ENCODE results near the gene RTL10.

RTL10 gene

GRCh38 chr22:19875531-19876313 lies 21.0 kb upstream of the RTL10 start:
- DNase-seq: no peak

- no peak for DNase-seq
Observed at GRCh38 chr22:19875061-19875530, 20.4 kb upstream of the RTL10 start.

GRCh38 chr22:19874307-19875060 lies 19.8 kb upstream of the RTL10 start:
- DNase-seq: no peak

- DNase-seq: no peak
Observed at GRCh38 chr22:19873960-19874306, 19.3 kb upstream of the RTL10 start.

- DNase-seq: no peak
Observed at GRCh38 chr22:19873138-19873959, 18.7 kb upstream of the RTL10 start.

GRCh38 chr22:19872779-19873137 lies 18.1 kb upstream of the RTL10 start:
- no peak for DNase-seq

- DNase-seq: no peak
Observed at GRCh38 chr22:19871845-19872778, 17.4 kb upstream of the RTL10 start.

GRCh38 chr22:19871023-19871844 lies 16.6 kb upstream of the RTL10 start:
- DNase-seq: no peak

GRCh38 chr22:19870153-19871022 lies 15.7 kb upstream of the RTL10 start:
- DNase-seq: no peak

- no peak for DNase-seq
Observed at GRCh38 chr22:19869497-19870152, 15.0 kb upstream of the RTL10 start.

- DNase-seq: no peak
Observed at GRCh38 chr22:19868773-19869471, 14.2 kb upstream of the RTL10 start.

- no peak for DNase-seq
Observed at GRCh38 chr22:19868333-19868732, 13.7 kb upstream of the RTL10 start.

- no peak for DNase-seq
Observed at GRCh38 chr22:19867617-19868016, 12.9 kb upstream of the RTL10 start.

GRCh38 chr22:19866665-19867009 lies 12.0 kb upstream of the RTL10 start:
- no peak for DNase-seq

- DNase-seq: no peak
Observed at GRCh38 chr22:19865141-19865829, 10.6 kb upstream of the RTL10 start.

- no peak for DNase-seq
Observed at GRCh38 chr22:19864538-19865106, 9.9 kb upstream of the RTL10 start.

GRCh38 chr22:19863571-19863970 lies 8.9 kb upstream of the RTL10 start:
- DNase-seq: no peak

- no peak for DNase-seq
Observed at GRCh38 chr22:19862619-19863246, 8.1 kb upstream of the RTL10 start.
